LNCAP (cell line): ENCODE data around the gene UBAP2.

Experiments
- CTCF ChIP-seq: fragments of 450-650 bp; IDR thresholded peaks from 2 replicates; pipeline ENCODE4 v1.5.1; 2017; ENCODE audit warnings: mild to moderate bottlenecking

The UBAP2 gene

GRCh38 chr9:34048727-34049629 is at the start of gene UBAP2:
Gene UBAP2, minus strand, starts transcription at chr9:34048887. Its CDS starts 31,739 bp downstream, at chr9:34017148.
- no peak for TF ChIP-seq CTCF

GRCh38 chr9:34098307-34098706 is 49.6 kb upstream of the UBAP2 start:
- TF ChIP-seq CTCF, result no peak

GRCh38 chr9:34097865-34098264 is 49.2 kb upstream of the UBAP2 start:
- TF ChIP-seq CTCF, result no peak

- TF ChIP-seq CTCF, result no peak
These were observed 48.1 kb upstream of the UBAP2 start for GRCh38 chr9:34096751-34097150.

- no peak for TF ChIP-seq CTCF
These were observed 44.9 kb upstream of the UBAP2 start for GRCh38 chr9:34093578-34093977.

GRCh38 chr9:34089311-34089710 is 40.6 kb upstream of the UBAP2 start:
- no peak for TF ChIP-seq CTCF

- TF ChIP-seq CTCF, result no peak
These were observed 38.7 kb upstream of the UBAP2 start for GRCh38 chr9:34087370-34087769.

- TF ChIP-seq CTCF, result no peak
These were observed 38.2 kb upstream of the UBAP2 start for GRCh38 chr9:34086864-34087263.
